HG03457 (cell line): ENCODE data around the gene C16orf54.
A peak's percentile ranks its signal among the peaks of the same experiment; 100 is the strongest.
"Not testable (repeated sequence)": the region's sequence is repeated elsewhere in the genome, so short reads cannot be mapped to it uniquely, and the experiment has no call there.

ENCODE experiments used
- ATAC-seq: cut with Tn5 transposase; IDR thresholded peaks from one replicate; pipeline ENCODE4 v1.9.1; 2021; ENCODE audit warnings: moderate number of reproducible peaks; ENCODE audit not compliant: unreplicated experiment

C16orf54 gene

GRCh38 chr16:29769507-29769906 is 23.7 kb upstream of the C16orf54 start:
- ATAC-seq, result no peak

DNA sequence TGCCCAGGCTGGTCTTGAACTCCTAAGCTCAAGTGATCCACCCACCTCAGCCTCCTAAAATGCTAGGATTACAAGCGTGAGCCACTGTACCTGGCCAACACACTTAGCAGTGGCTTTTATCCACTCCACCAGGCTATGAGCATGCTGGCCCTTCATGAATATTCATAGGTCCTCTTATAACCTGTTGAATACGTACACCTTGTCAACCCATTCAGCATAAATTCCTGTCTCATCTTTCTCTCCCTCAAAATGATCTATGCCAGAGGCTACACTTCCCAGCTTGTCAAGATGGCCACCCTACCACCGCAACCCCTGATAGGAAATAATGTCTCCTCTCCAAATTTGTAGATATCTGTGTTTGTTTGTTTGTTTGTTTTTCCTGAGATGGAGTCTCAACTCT is 21.3 kb upstream of the C16orf54 start:
- no peak for ATAC-seq

GRCh38 chr16:29766571-29766970 is 20.8 kb upstream of the C16orf54 start:
- ATAC-seq, result no peak

DNA sequence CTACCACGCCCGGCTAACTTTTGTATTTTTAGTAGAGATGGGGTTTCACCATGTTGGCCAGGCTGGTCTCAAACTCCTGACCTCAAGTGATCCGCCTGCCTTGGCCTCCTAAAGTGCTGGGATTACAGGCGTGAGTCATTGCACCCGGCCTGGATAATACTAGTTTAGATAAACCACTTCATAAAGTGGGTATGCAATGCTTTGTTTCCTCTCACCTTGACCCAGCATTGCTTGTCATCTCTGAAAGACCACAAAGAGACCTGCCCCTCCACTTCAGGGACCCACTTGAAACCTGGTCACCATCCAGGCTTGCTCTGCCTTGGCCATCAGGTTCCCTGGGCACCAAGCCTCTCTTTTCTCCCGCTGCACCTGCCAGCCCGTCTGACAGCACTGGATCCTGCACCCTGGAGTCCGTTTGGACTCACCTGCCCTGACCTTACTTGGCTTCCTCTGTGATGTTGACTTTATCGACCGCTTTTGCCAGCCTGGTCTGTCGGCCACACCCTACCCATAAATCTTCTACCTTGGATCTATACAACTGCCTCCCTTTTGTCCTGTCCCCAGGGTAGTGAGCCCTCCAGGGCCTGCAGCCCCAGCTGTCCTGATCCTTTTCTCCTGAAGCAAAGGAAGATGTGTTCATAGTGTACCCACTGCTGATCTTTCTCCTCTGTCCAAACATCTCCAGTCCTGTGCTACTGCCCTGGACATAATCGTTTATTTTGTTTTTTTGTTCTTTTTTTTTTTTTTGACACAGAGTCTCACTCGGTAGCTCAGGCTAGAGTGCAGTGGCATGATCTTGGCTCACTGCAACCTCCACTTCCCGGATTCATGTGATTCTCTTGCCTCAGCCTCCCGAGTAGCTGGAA is 19.6 kb upstream of the C16orf54 start:
- ATAC-seq, result no peak

GRCh38 chr16:29763326-29763725 is 17.5 kb upstream of the C16orf54 start:
- ATAC-seq, result no peak

GRCh38 chr16:29761882-29762281 is 16.1 kb upstream of the C16orf54 start:
- ATAC-seq, result no peak

- not testable (repeated sequence) for ATAC-seq
These were observed 15.5 kb upstream of the C16orf54 start for GRCh38 chr16:29761280-29761651.

DNA sequence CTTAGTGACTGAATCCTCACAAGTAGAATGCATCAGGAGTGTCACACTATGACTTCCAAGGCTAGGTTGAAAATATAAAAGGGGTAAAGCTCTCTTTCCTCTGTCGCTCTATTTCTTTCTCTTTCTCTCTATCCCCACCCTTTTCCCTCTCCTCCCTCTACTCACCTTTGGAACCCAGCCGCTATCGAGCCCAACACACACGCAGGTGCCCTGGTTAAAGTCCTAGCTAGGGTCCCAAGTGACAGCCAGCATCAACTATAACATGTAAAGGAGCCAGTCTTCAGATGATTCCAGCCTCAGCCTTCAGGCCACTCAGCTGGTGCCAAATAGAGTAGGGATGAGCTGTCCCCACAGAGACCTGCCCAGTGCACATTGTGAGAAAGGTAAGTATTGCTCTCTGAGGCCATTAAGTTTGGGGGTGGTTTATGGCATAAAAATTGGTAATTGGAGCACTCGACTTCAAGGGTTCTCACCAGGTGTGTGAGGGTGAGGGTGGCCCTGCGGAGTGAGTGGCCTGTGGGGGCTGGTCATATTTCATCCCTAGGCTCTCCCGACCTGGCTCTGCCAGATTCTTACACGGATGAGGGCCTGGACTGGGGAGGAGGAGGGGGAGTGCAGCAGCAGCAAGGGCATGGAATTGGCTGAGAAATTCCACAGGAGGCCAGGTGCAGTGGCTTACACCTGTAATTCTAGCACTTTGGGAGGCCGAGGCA is 14.9 kb upstream of the C16orf54 start:
- no peak for ATAC-seq

DNA sequence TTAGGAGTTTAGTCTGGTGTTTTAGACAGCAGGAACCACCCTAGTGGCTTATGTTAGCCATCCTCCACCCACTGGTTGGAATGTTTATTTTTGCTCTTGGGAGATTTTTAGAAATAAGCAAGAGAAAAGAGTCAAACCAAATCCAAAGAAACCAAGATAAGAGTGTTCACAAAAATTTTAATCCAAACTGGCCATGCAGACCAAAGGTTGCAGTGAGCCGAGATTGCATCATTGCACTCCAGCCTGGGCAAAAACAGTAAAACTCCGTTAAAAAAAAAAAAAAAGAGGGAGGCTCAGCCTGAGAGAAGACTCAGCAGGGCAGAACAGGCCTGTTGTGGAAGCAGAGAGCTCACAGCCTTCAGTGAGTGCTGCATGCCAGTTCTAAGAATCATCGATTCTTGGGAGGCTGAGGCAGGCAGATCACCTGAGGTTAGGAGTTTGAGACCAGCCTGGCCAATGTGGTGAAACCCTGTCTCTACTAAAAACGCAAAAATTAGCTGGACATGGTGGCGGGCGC is 12.2 kb upstream of the C16orf54 start:
- ATAC-seq, result no peak

GRCh38 chr16:29757086-29757485 is 11.3 kb upstream of the C16orf54 start:
- ATAC-seq, result not testable (repeated sequence)

DNA sequence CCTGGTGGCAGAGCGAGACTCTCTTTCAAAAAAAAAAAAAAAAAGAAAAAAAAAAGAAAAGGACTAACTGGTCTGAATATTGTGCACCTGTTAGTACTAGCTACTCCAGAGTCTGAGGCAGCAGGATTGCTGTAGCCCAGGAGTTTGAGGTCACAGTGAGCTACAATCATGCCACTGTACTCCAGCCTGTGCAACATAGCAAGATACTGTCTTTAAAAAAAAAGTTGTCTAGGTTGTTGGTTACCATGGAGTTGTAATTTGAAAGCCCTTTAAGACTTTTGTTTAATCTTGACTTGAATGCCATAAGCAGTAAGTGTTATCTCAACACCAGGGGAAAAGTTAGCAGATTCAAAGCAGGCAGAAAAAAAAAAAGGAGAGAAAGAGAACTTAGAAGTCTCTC is 10.9 kb upstream of the C16orf54 start:
- ATAC-seq, result no peak

DNA sequence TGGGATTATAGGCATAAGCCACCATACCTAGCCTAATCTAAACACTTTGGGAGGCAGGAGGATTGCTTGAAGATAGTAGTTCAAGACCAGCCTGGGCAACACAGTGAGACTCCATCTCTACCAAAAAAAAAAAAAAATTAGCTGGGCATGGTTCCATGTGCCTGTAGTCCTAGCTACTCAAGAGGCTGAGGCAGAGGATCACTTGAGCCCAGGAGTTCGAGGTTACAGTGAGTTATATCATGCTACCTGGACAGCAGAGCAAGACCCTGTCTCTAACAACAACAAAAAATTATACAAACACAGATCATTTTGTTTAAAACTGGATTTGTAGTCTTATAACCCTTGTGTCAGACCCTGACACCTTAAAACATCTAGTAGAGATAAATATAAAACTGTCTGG is 7.7 kb upstream of the C16orf54 start:
- ATAC-seq, result no peak

- ATAC-seq, result not testable (repeated sequence)
These were observed 3.0 kb upstream of the C16orf54 start for GRCh38 chr16:29748760-29749149.

DNA sequence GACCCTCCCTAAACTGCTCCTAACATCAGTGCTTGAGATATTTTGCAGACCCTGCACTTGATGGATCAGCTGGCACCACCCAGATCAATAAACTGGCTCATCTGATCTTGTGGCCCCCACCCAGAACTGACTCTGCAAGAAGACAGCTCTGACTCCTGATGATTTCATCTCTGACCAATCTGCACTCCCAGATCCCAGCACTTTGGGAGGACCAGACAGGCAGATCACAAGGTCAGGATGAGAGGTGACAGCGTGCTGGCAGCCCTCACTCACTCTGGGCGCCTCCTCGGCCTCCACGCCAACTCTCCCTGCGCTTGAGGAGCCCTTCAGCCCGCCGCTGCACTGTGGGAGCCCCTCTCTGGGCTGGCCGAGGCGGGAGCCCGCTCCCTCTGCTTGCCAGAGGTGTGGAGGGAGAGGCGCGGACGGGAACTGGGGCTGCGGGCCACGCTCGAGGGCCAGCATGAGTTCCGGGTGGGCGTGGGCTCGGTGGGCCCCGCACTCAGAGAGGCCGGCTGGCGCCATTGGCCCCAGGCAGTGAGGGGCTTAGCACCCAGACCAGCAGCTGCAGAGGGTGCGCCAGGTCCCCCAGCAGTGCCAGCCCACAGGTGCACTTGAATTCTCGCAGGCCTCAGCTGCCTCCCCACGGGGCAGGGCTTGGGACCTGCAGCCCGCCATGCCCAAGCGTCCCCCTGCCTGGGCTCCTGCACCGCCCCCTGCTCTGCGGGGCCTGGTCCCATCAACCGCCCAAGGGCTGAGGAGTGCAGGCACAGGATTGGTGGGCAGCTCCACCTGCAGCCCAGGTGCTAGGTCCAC is 2.4 kb upstream of the C16orf54 start:
- ATAC-seq, result no peak

DNA sequence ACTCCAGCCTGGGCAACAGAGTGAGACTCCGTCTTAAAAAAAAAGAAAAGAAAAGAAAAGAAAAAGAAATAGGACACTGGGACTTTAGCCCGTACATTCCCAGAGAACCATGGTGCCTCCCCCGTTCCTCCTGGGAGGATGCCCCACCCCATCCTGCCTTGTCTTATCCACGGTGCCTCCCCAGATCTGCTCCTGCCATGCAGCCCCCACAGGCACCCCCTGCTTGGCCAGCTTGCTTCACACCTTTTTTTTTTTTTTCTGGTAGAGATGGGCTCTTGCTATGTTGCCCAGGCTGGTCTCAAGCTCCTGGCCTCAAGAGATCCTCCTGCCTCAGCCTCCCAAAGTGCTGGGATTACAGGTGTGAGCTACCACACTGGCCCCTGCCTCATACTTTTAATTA is 728 bp upstream of the C16orf54 start:
- not testable (repeated sequence) for ATAC-seq

GRCh38 chr16:29745121-29745852 is 503 bp downstream of the C16orf54 start:
- peak; percentile 16 for ATAC-seq

DNA sequence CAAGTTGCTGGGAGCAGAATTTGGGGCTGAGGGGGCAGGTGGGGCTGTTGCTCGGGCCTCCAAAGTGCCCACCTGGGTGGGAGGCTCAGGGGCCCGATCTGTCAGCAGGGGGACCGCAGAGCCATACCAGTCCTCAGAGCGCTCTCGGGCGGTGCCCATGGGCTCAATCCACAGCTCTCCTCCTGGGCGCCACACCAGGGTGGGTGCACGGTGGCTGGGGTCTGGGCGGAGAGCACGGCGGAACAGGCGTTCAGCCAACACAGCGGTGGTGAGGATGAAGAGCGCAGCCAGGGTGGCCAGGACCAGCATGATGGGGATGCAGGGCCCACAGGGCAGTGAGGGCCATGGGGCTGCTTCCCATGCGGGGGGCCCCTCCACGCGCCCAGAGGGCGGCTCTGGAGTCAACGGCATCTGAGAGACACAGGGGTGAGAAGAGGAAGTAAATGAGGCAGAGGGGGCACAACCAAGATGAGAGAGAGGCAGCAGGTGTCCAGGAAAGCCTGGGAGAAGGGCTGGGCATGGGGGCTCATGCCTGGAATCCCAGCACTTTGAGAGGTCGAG is 1.2 kb downstream of the C16orf54 start:
- ATAC-seq, result no peak

GRCh38 chr16:29743827-29744531 is 1.8 kb downstream of the C16orf54 start:
- ATAC-seq, result no peak

- no peak for ATAC-seq
These were observed 2.3 kb downstream of the C16orf54 start for GRCh38 chr16:29743475-29743826.
